Dedifferentiated amniotic fluid mesenchymal stem cell (primary cell): ENCODE measurements around the gene THSD7B.
"Not testable (repeated sequence)": the region's sequence is repeated elsewhere in the genome, so short reads cannot be mapped to it uniquely, and the experiment has no call there.

Source experiments
- DNase-seq: peaks from one replicate; pipeline ENCODE4 v3.0.0-alpha.2; 2016; ENCODE audit errors: extremely low spot score

Gene THSD7B

GRCh38 chr2:136765256-136766072 lies at the start of gene THSD7B:
TSS of gene THSD7B (plus strand) at chr2:136765545. CDS start at chr2:136882179, 116,634 bp downstream.
- DNase-seq = no peak

GRCh38 chr2:136718273-136718672 lies 47.1 kb upstream of the THSD7B start:
- no peak for DNase-seq

GRCh38 chr2:136727973-136728699 lies 37.2 kb upstream of the THSD7B start:
- DNase-seq = no peak

- DNase-seq = no peak
These were observed 29.1 kb upstream of the THSD7B start for GRCh38 chr2:136736236-136736635.

- DNase-seq = no peak
These were observed 27.3 kb upstream of the THSD7B start for GRCh38 chr2:136738044-136738443.

GRCh38 chr2:136741471-136741870 lies 23.9 kb upstream of the THSD7B start:
- no peak for DNase-seq

GRCh38 chr2:136750065-136750464 lies 15.3 kb upstream of the THSD7B start:
- DNase-seq = no peak

GRCh38 chr2:136751406-136751805 lies 13.9 kb upstream of the THSD7B start:
- DNase-seq = no peak

- DNase-seq = not testable (repeated sequence)
These were observed 6.8 kb upstream of the THSD7B start for GRCh38 chr2:136758504-136758903.

GRCh38 chr2:136764452-136765255 lies 691 bp upstream of the THSD7B start:
- no peak for DNase-seq

- DNase-seq = no peak
These were observed 694 bp downstream of the THSD7B start for GRCh38 chr2:136766073-136766404.

- no peak for DNase-seq
These were observed 1.7 kb downstream of the THSD7B start for GRCh38 chr2:136767030-136767429.

- DNase-seq = no peak
These were observed 4.5 kb downstream of the THSD7B start for GRCh38 chr2:136769871-136770270.

- no peak for DNase-seq
These were observed 5.0 kb downstream of the THSD7B start for GRCh38 chr2:136770384-136770783.

- DNase-seq = no peak
These were observed 12.0 kb downstream of the THSD7B start for GRCh38 chr2:136777391-136777790.

GRCh38 chr2:136783856-136784255 lies 18.5 kb downstream of the THSD7B start:
- no peak for DNase-seq

GRCh38 chr2:136785215-136785614 lies 19.9 kb downstream of the THSD7B start:
- no peak for DNase-seq

- no peak for DNase-seq
These were observed 22.6 kb downstream of the THSD7B start for GRCh38 chr2:136787970-136788369.

- DNase-seq = no peak
These were observed 31.0 kb downstream of the THSD7B start for GRCh38 chr2:136796339-136796738.

- DNase-seq = no peak
These were observed 33.4 kb downstream of the THSD7B start for GRCh38 chr2:136798766-136799165.

GRCh38 chr2:136801661-136802060 lies 36.3 kb downstream of the THSD7B start:
- no peak for DNase-seq

- no peak for DNase-seq
These were observed 44.7 kb downstream of the THSD7B start for GRCh38 chr2:136809998-136810397.
